ENCODE measurements around the gene NCK2.

GRCh38 chr2:105926960-105927678 lies 182.4 kb downstream of the NCK2 start:
- TF ChIP-seq CTCF (IDR thresholded peaks at IDR 0.05; ENCODE audit: insufficient read depth, low read length, poor library complexity, severe bottlenecking) (no peak), EZH2phosphoT487 (conservative IDR thresholded peaks at IDR 0.05; ENCODE audit: low read length) (no peak)
